ENCODE results near the gene CKMT1A. TPM values are rescaled to one million over a fixed set of nuclear protein-coding genes. Genes with fewer than 3 reads are reported as not detected.

CKMT1A gene
- total RNA-seq = not detected in 2 replicates

DNA sequence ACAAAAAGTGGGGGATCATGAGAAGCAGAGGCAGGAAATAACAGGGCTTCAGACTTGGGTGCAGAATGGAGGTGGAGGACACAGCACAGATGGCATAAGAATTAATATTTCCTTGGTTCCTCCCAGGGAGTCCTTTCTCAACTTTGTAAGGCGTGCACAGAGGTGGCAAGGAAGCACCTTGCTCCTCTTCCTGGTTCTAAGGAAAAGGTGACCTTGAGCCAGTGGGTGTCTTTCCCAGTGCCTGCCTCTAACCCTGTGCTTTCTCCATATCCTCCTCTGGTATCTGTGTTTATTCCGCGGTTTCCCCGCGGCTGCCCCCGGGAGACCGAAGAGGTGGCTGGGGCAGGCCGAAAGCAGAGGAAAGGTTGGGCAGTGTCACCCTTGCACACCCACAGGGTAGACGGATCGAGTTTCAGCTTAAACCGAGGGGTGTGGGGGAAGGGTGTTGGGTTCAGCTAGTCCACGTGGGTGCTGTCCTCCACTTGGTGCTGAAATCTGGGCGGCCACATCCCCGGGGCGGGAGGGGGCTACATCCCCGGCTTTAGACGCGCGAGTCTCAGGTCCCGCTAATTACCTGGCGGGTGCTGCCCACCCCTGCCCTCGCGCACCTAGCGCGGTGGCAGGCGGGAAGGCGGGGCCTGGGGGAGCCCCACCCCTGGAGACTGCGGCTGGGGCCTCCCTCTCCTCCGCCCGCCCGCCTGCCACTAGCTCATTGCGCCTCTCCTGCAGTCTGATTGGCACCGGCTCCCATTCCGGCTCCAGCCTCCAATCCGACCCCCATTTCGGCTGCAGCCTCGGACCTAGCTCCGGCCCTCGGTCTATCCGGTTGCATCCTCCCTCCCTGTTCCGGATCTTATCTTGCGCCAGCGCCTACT is at the start of gene CKMT1A:
TSS of gene CKMT1A (plus strand) at position 712 of the 875 bp plus-strand sequence. CDS start 192 bp downstream, outside the sequence.

DNA sequence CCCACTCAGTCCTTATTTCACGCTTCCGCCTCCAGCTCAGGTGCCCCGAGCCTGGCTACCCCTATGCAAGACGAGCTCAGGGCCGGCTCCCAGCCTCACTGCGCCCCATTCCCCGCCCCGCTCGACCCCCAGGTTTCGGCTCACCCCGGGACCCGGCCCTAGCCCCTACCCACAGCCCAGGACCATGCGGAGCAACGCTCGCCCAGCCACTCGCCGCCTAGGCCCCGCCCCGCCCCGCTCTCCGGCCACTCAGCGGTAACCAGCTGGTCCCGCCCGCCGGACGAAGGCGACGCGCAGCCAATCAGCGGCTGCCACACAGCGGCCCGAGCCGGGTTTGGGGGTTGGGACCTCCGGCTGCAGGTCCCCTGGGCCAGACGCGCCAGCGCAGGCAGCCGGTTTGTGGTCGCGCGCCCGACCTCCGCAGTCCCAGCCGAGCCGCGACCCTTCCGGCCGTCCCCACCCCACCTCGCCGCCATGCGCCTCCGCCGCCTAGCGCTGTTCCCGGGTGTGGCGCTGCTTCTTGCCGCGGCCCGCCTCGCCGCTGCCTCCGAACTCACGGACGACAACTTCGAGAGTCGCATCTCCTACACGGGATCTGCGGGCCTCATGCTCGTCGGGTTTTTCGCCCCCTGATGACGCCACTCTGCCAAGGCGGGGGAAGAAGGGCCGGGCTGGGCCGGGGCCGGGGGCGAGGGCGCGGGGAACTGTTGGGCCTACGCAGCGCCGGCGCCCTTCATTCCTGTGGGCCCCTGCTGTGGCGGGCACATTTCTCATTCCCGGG is 44.8 kb upstream of the CKMT1A start, which contains the start of gene CATSPER2:
TSS of gene CATSPER2 (minus strand) at position 196 of the 781 bp plus-strand sequence. CDS start 783 bp downstream, outside the sequence.

DNA sequence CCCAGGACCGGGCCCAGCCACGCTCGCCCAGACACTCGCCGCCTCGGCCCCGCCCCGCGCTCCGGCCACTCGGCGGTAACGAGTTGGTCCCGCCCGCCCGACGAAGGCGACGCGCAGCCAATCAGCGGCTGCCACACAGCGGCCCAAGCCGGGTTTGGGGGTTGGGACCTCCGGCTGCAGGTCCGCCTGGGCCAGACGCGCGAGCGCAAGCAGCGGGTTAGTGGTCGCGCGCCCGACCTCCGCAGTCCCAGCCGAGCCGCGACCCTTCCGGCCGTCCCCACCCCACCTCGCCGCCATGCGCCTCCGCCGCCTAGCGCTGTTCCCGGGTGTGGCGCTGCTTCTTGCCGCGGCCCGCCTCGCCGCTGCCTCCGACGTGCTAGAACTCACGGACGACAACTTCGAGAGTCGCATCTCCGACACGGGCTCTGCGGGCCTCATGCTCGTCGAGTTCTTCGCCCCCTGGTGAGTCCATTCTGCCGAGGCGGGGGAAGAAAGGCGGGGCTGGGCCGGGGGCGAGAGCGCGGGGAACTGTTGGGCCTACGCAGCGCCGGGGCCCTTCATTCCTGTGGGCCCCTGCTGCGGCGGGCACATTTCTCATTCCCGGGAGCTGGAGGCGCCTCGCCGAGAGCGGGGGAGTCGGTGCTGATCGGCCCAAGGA is 52.7 kb downstream of the CKMT1A start, which contains the start of gene PDIA3:
TSS of gene PDIA3 (plus strand) at position 194 of the 658 bp plus-strand sequence. CDS start at position 296, 102 bp downstream.

Other genes starting within 250 kb of the CKMT1A start
- gene TP53BP1, start 200.7 kb upstream of the CKMT1A start, total RNA-seq = 38.9 and 52.3 TPM in 2 replicates
- 30.6 and 36.9 TPM in 2 replicates for gene MAP1A, start 176.3 kb upstream of the CKMT1A start, total RNA-seq
- gene PPIP5K1, start 103.7 kb upstream of the CKMT1A start, total RNA-seq = 6.6 and 15.2 TPM in 2 replicates
- not detected in 2 replicates for gene CKMT1B, start 99.8 kb upstream of the CKMT1A start, total RNA-seq
- gene STRC, start 75.1 kb upstream of the CKMT1A start, total RNA-seq = not detected in 2 replicates
- gene CATSPER2, start 45.0 kb upstream of the CKMT1A start, total RNA-seq = 0.58 and 2.1 TPM in 2 replicates
- 266 and 294 TPM in 2 replicates for gene PDIA3, start 52.6 kb downstream of the CKMT1A start, total RNA-seq
- 0.86 and 20.0 TPM in 2 replicates for gene ELL3, start 83.1 kb downstream of the CKMT1A start, total RNA-seq
- gene SERF2, start 98.5 kb downstream of the CKMT1A start, total RNA-seq = 734 and 748 TPM in 2 replicates
- gene SERINC4, start 106.4 kb downstream of the CKMT1A start, total RNA-seq = not detected in 2 replicates
- 15.9 and 24.8 TPM in 2 replicates for gene HYPK, start 106.7 kb downstream of the CKMT1A start, total RNA-seq
- gene MFAP1, start 130.8 kb downstream of the CKMT1A start, total RNA-seq = 17.6 and 21.8 TPM in 2 replicates
- 6.1 and 23.6 TPM in 2 replicates for gene WDR76, start 133.1 kb downstream of the CKMT1A start, total RNA-seq

Data from myometrial cell (primary cell).